Neuronal stem cell (in vitro differentiated cells): Measurements from ENCODE around the gene DCAF15.

ENCODE experiments used
- DNase-seq: peaks from one replicate; pipeline ENCODE4 v3.0.0-alpha.2; 2013; ENCODE audit warnings: low spot score
- H2AFZ ChIP-seq: one replicate; pipeline ENCODE4 v1.6.1; 2013; ENCODE audit warnings: mild to moderate bottlenecking, low read length, inconsistent platforms
- H2AK5ac ChIP-seq: 2 replicates; pipeline ENCODE4 v1.6.1; 2013; ENCODE audit warnings: low read depth, mild to moderate bottlenecking, inconsistent platforms, low read length, moderate library complexity, mixed read lengths
- H2BK120ac ChIP-seq: 2 replicates; pipeline ENCODE4 v1.6.1; 2013; ENCODE audit warnings: low read depth, mild to moderate bottlenecking, inconsistent platforms, low read length, moderate library complexity, mixed read lengths
- H2BK12ac ChIP-seq: one replicate; pipeline ENCODE4 v1.6.1; 2013; ENCODE audit warnings: low read length, inconsistent platforms
- H2BK15ac ChIP-seq: 2 replicates; pipeline ENCODE4 v1.6.1; 2013; ENCODE audit warnings: mild to moderate bottlenecking, low read length, inconsistent platforms, mixed read lengths
- H2BK5ac ChIP-seq: one replicate; pipeline ENCODE4 v1.6.1; 2013; ENCODE audit warnings: inconsistent platforms, mild to moderate bottlenecking, low read length, moderate library complexity
- H3K14ac ChIP-seq: one replicate; pipeline ENCODE4 v1.6.1; 2013; ENCODE audit warnings: low read length, inconsistent platforms
- H3K18ac ChIP-seq: 2 replicates; pipeline ENCODE4 v1.6.1; 2013; ENCODE audit warnings: low read length, inconsistent platforms
- H3K23ac ChIP-seq: 2 replicates; pipeline ENCODE4 v1.6.1; 2013; ENCODE audit warnings: low read depth, mild to moderate bottlenecking, mixed read lengths, low read length, inconsistent platforms; ENCODE audit not compliant: poor library complexity
- H3K27ac ChIP-seq: replicated peaks from 3 replicates; pipeline ENCODE4 v1.5.1; 2013; ENCODE audit warnings: low read length, inconsistent platforms
- H3K27me3 ChIP-seq, 3 experiments: 2 replicates each; pipeline ENCODE4 v1.6.1; 2013; ENCODE audit warnings: low read length in 3 of 3, mild to moderate bottlenecking in 2 of 3, inconsistent platforms in 1 of 3, low read depth in 1 of 3, mixed read lengths in 1 of 3, moderate library complexity in 1 of 3; ENCODE audit not compliant: control insufficient read depth in 3 of 3, insufficient read depth in 3 of 3
- H3K36me3 ChIP-seq, 2 donors: replicated peaks in 1 of 2; 2 replicates each; pipeline ENCODE4 v1.6.1; 2013; ENCODE audit warnings: low read length in 2 of 2; ENCODE audit not compliant: control insufficient read depth in 2 of 2, insufficient read depth in 2 of 2
- H3K4ac ChIP-seq: 2 replicates; pipeline ENCODE4 v1.6.1; 2013; ENCODE audit warnings: inconsistent platforms, mild to moderate bottlenecking, low read length, moderate library complexity
- H3K4me1 ChIP-seq, 2 donors: 1 replicate in 1 of 2; 2 replicates in 1 of 2; pipeline ENCODE4 v1.6.1; 2013; ENCODE audit warnings: low read length in 2 of 2, low read depth in 1 of 2; ENCODE audit not compliant: control insufficient read depth in 2 of 2, insufficient read depth in 1 of 2
- H3K4me2 ChIP-seq: one replicate; pipeline ENCODE4 v1.6.1; 2013; ENCODE audit warnings: mild to moderate bottlenecking, low read length, inconsistent platforms; ENCODE audit not compliant: insufficient read depth, poor library complexity, severe bottlenecking
- H3K4me3 ChIP-seq, 2 donors: 2 replicates each; pipeline ENCODE4 v1.5.1; 2013; ENCODE audit warnings: low read length in 2 of 2, mild to moderate bottlenecking in 2 of 2, inconsistent platforms in 1 of 2, moderate library complexity in 1 of 2
- H3K79me1 ChIP-seq: one replicate; pipeline ENCODE4 v1.6.1; 2013; ENCODE audit warnings: low read depth, mild to moderate bottlenecking, inconsistent platforms, low read length, moderate library complexity
- H3K9ac ChIP-seq: one replicate; pipeline ENCODE4 v1.6.1; 2013; ENCODE audit warnings: mild to moderate bottlenecking, low read depth, low read length, inconsistent platforms; ENCODE audit not compliant: poor library complexity
- H3K9me3 ChIP-seq, 2 donors: replicated peaks in 1 of 2; 2 replicates each; pipeline versions ENCODE3 to v1.6.1; 2013; ENCODE audit warnings: low read length in 2 of 2, mild to moderate bottlenecking in 2 of 2, inconsistent platforms in 1 of 2, low read depth in 1 of 2, mixed read lengths in 1 of 2, moderate library complexity in 1 of 2; ENCODE audit not compliant: control insufficient read depth in 2 of 2, insufficient read depth in 1 of 2
- H4K8ac ChIP-seq: one replicate; pipeline ENCODE4 v1.6.1; 2013; ENCODE audit warnings: low read depth, mild to moderate bottlenecking, inconsistent platforms, low read length, moderate library complexity
- H4K91ac ChIP-seq: one replicate; pipeline ENCODE4 v1.6.1; 2013; ENCODE audit warnings: low read length, low read depth, mild to moderate bottlenecking, inconsistent platforms; ENCODE audit not compliant: poor library complexity
- WGBS, 2 donors: extraction: QIAGEN DNeasy Blood & Tissue Kit; methylation state at CpG; one replicate each; pipeline ENCODE4 v1.1.7; 2013; ENCODE audit warnings: missing lambda C conversion rate in 2 of 2, mixed read lengths in 1 of 2; ENCODE audit not compliant: insufficient read length in 2 of 2, insufficient replicate concordance in 1 of 2; ENCODE audit errors: extremely low coverage in 2 of 2; 5-methylcytosine and 5-hydroxymethylcytosine counted together

The DCAF15 gene

GRCh38 chr19:13934785-13935109 lies 17.6 kb upstream of the DCAF15 start:
- Histone ChIP-seq H2AFZ (no peak overlapping the region), H2BK15ac (no peak overlapping the region), H3K4me2 (no peak overlapping the region), H3K27ac (no peak overlapping the region), H3K14ac (peak overlapping the region; percentile 1), H4K8ac (no peak overlapping the region), H3K36me3 (peaks cover 6 to 7% of the 10 kb centered on the region in 2 donors), H2BK5ac (no peak overlapping the region), H2AK5ac (no peak overlapping the region), H3K18ac (peak overlapping the region; percentile 2), H3K4me1 (peaks cover 20 to 21% of the 10 kb centered on the region in 2 donors), H3K9me3 (no peaks in the 10 kb centered on the region), H3K27me3 (peaks cover 0 to 2% (median 0%) of the 10 kb centered on the region in 3 experiments), H2BK120ac (no peak overlapping the region), H3K4me3 (peak overlapping the region in 1 of 2 donors; percentile 62), H4K91ac (no peak overlapping the region), H3K4ac (no peak overlapping the region), H3K79me1 (no peaks in the 10 kb centered on the region), H2BK12ac (no peak overlapping the region), H3K23ac (peak overlapping the region; percentile 77), H3K9ac (peak overlapping the region; percentile 78)
- DNase-seq = no peak
- no CpG with 5 or more reads among the region's 2 CpGs for WGBS, 2 donors

DNA sequence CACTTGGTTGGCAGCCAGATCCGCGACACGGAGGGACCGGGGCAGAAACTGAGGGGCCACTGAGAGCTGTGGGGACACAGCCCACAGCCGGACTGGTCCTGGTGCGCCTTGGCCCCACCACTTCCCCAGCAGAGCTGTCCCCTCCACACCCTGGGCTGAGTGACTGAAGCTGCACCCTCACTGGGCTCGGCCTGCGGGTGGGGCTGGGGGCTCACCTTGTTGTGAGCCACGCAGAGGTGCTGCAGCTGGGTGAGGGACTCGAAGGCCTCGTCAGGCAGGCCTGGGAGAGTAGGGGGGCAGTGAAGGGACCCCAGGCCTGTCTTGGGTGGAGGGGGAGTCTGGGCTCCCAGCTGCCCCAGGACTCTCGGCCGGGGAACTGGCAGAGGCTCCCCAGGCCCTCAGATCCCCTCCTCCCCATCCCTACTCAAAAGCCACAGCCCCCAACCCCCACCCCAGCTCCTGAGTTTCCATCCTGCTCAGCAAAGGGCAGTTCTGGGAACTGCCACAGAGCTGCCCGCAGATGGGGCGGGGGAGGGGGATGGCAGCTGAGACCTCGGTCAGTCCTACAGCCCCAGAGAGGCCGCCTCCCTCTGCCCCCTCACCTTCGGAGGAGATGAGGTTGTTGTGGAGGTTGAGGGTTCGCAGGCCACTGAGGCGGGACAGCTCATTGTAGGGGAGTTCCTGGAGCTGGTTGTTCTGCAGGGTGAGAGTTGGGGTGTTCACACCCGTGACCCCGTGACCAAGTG lies 16.4 kb upstream of the DCAF15 start:
- no peak overlapping the region for H3K4me3 ChIP-seq
- no CpG with 5 or more reads among the region's 22 CpGs for WGBS, 2 donors
- peak overlapping the region; percentile 100 for H4K8ac ChIP-seq
- peak overlapping the region; percentile 83 for H2AFZ ChIP-seq
- peak overlapping the region; percentile 99 for H2BK120ac ChIP-seq
- H3K27me3 ChIP-seq = peaks cover 0 to 2% (median 0%) of the 10 kb centered on the region in 3 experiments
- H3K79me1 ChIP-seq = no peaks in the 10 kb centered on the region
- H3K14ac ChIP-seq = peak overlapping the region; percentile 98
- peak overlapping the region; percentile 100 for H3K18ac ChIP-seq
- peak overlapping the region; percentile 100 for H2AK5ac ChIP-seq
- H3K27ac ChIP-seq = peak overlapping the region; percentile 33
- peak overlapping the region; percentile 77 for H2BK12ac ChIP-seq
- H3K4me2 ChIP-seq = peak overlapping the region; percentile 11
- H3K9ac ChIP-seq = peak overlapping the region; percentile 70
- peak overlapping the region; percentile 68 for H4K91ac ChIP-seq
- peaks cover 4 to 7% of the 10 kb centered on the region in 2 donors for H3K36me3 ChIP-seq
- peak overlapping the region; percentile 100 for H2BK15ac ChIP-seq
- H3K4me1 ChIP-seq = peaks cover 20 to 21% of the 10 kb centered on the region in 2 donors
- peak overlapping the region; percentile 96 for H3K23ac ChIP-seq
- peak overlapping the region; percentile 98 for H3K4ac ChIP-seq
- peak overlapping the region; percentile 90 for H2BK5ac ChIP-seq
- DNase-seq = peak; percentile 35
- no peaks in the 10 kb centered on the region for H3K9me3 ChIP-seq

DNA sequence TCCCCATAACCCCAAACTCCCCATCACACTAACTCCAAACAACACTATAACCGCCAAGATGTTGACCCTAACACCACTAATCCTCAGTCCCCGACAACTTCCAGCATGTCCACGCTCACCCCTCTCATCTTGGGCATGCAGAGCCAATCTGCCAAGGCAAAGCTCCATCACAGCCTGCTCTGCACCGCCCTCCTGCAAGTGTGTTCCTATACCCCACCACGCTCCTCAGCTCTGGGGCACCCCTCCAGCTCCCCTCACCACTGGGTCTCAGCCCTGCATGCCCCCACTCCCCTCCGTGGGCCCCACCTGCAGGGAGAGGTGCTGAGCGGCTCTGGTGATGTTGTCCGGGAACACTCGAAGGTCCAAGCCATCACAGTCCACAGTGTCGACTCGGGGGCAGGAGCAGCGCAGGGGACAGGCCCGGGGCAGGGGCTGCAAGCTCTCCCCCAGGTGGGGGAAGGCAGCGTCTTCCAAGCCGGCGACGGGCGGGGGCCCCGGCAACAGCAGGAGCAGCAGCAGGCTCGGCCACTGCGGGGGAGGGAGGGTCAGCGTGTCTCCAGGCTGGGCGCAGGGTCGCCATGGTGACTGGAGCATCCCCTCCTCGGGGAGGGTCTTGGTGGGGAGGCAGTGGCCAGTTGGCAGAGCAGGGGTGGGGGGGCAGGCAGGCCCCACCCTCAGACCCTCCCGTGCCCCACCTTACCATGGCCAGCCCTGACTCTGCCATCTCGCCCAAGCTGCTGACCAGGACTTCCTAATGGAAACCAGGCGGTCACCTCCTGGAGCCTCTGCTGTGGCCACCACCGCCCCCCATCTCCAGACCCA lies 14.6 kb upstream of the DCAF15 start:
- Histone ChIP-seq H4K91ac (no peak overlapping the region), H3K4me2 (peak overlapping the region; percentile 37), H2BK12ac (peak overlapping the region; percentile 94), H3K4me1 (peaks cover 20 to 21% of the 10 kb centered on the region in 2 donors), H3K23ac (peak overlapping the region; percentile 73), H2BK15ac (peak overlapping the region; percentile 97), H3K79me1 (no peaks in the 10 kb centered on the region), H3K36me3 (peaks cover 0 to 4% of the 10 kb centered on the region in 2 donors), H3K4ac (peak overlapping the region; percentile 37), H4K8ac (peak overlapping the region; percentile 99), H2AFZ (peak overlapping the region; percentile 80), H3K9ac (peak overlapping the region; percentile 81), H3K14ac (peak overlapping the region; percentile 99), H3K18ac (peak overlapping the region; percentile 90), H3K9me3 (peaks cover 2 to 4% of the 10 kb centered on the region in 2 donors), H3K27me3 (peaks cover 0 to 2% (median 0%) of the 10 kb centered on the region in 3 experiments), H3K27ac (no peak overlapping the region), H2BK5ac (peak overlapping the region; percentile 66), H2BK120ac (peak overlapping the region; percentile 67), H3K4me3 (peak overlapping the region; percentile 24 to 34), H2AK5ac (peak overlapping the region; percentile 86)
- DNase-seq = no peak
- WGBS, 2 donors = 100% methylated on average over 1 of the region's 29 CpGs; no CpG with 5 or more reads in 1 of the 2 donors
